HL-60 (cell line): ENCODE results near the gene GOLGA6A.
A peak's percentile ranks its signal among the peaks of the same experiment; 100 is the strongest.

ENCODE experiments used
- DNase-seq, 2 experiments: peaks; one replicate each; pipeline ENCODE4 v3.0.0-alpha.2; 2010 to 2020; ENCODE audit warnings: low read depth in 1 of 2, low spot score in 1 of 2
- H3K27ac ChIP-seq: fragments of 250-450 bp; sonication (Bioruptor Pico); replicated peaks from 2 replicates; pipeline ENCODE4 v1.5.1; 2020; ENCODE audit warnings: mild to moderate bottlenecking, moderate library complexity
- H3K27me3 ChIP-seq: fragments of 250-450 bp; sonication (Bioruptor Pico); 2 replicates; pipeline ENCODE4 v1.5.1; 2021; ENCODE audit warnings: mild to moderate bottlenecking, moderate library complexity; ENCODE audit not compliant: insufficient read depth, poor library complexity, severe bottlenecking
- H3K4me3 ChIP-seq: replicated peaks from 2 replicates; pipeline ENCODE4 v1.5.1; 2011; ENCODE audit warnings: mild to moderate bottlenecking, control low read depth, low read length; ENCODE audit not compliant: insufficient read depth
- GABPA ChIP-seq: IDR thresholded peaks from 2 replicates; pipeline ENCODE4 v1.6.1; 2012; ENCODE audit warnings: low read depth
- POLR2AphosphoS5 ChIP-seq: IDR thresholded peaks from 2 replicates; pipeline ENCODE4 v1.6.1; 2012; ENCODE audit warnings: low read depth
- REST ChIP-seq: IDR thresholded peaks from 2 replicates; pipeline ENCODE4 v1.6.1; 2012; ENCODE audit warnings: low read depth; ENCODE audit not compliant: insufficient replicate concordance
- SPI1 ChIP-seq: IDR thresholded peaks from 2 replicates; pipeline ENCODE4 v1.6.1; 2012; ENCODE audit warnings: low read depth, mild to moderate bottlenecking, borderline replicate concordance
- TF ChIP-seq, protein P1 (sequence below): IDR thresholded peaks from one replicate; pipeline ENCODE4 v1.5.1; 2011; ENCODE audit warnings: low read length, control low read depth, inconsistent platforms; ENCODE audit not compliant: insufficient read depth

The GOLGA6A gene

GRCh38 chr15:74123131-74123429 lies 40.7 kb upstream of the GOLGA6A start:
- peaks cover 10% of the 10 kb centered on the region for H3K27me3 ChIP-seq
- no peak for DNase-seq
- H3K27ac ChIP-seq, result no peak overlapping the region
- TF ChIP-seq REST (no peak), GABPA (no peak), SPI1 (no peak), POLR2AphosphoS5 (no peak)
- TF ChIP-seq, protein P1, sequence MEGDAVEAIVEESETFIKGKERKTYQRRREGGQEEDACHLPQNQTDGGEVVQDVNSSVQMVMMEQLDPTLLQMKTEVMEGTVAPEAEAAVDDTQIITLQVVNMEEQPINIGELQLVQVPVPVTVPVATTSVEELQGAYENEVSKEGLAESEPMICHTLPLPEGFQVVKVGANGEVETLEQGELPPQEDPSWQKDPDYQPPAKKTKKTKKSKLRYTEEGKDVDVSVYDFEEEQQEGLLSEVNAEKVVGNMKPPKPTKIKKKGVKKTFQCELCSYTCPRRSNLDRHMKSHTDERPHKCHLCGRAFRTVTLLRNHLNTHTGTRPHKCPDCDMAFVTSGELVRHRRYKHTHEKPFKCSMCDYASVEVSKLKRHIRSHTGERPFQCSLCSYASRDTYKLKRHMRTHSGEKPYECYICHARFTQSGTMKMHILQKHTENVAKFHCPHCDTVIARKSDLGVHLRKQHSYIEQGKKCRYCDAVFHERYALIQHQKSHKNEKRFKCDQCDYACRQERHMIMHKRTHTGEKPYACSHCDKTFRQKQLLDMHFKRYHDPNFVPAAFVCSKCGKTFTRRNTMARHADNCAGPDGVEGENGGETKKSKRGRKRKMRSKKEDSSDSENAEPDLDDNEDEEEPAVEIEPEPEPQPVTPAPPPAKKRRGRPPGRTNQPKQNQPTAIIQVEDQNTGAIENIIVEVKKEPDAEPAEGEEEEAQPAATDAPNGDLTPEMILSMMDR, result no peak
- H3K4me3 ChIP-seq, result no peak overlapping the region

GRCh38 chr15:74122403-74123130 lies 40.2 kb upstream of the GOLGA6A start:
- TF ChIP-seq GABPA (no peak), POLR2AphosphoS5 (no peak), SPI1 (peak; percentile 27; the same call in 1 of the 2 replicates), REST (no peak)
- TF ChIP-seq, protein P1, result no peak
- DNase-seq, result no peak
- Histone ChIP-seq H3K27ac (no peak overlapping the region), H3K4me3 (no peak overlapping the region), H3K27me3 (peaks cover 5% of the 10 kb centered on the region)

DNA sequence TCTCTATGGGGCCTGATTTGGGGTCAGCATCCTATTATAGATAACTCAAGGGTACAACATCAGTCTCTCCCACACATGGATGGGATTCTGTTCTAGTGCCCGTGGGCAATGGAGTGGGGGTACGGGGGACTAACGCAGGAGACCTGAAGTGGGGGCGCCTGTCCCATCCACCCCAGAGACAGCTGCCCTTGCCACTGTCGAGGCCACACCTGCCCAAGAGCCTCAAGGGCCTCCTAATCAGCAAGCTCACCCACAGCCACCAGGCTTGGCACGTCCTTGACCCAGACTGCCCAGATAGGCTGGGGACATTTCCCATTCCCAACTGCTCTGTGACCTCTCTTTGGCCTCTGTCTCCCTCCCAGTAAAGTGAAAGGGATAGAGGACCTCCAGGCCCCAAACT lies 39.5 kb upstream of the GOLGA6A start:
- TF ChIP-seq, protein P1, result no peak
- TF ChIP-seq REST, result no peak
- TF ChIP-seq GABPA, result no peak
- no peak for TF ChIP-seq SPI1
- TF ChIP-seq POLR2AphosphoS5, result no peak
- no peak for DNase-seq
- Histone ChIP-seq H3K4me3 (no peak overlapping the region), H3K27ac (no peak overlapping the region), H3K27me3 (peaks cover 5% of the 10 kb centered on the region)
